HL-60 (cell line): ENCODE results near the gene MRPS25.

ENCODE experiments used
- DNase-seq, 2 experiments: peaks; one replicate each; pipeline ENCODE4 v3.0.0-alpha.2; 2010 to 2020; ENCODE audit warnings: low read depth in 1 of 2, low spot score in 1 of 2
- H3K27ac ChIP-seq: fragments of 250-450 bp; sonication (Bioruptor Pico); replicated peaks from 2 replicates; pipeline ENCODE4 v1.5.1; 2020; ENCODE audit warnings: mild to moderate bottlenecking, moderate library complexity
- H3K27me3 ChIP-seq: fragments of 250-450 bp; sonication (Bioruptor Pico); 2 replicates; pipeline ENCODE4 v1.5.1; 2021; ENCODE audit warnings: mild to moderate bottlenecking, moderate library complexity; ENCODE audit not compliant: insufficient read depth, poor library complexity, severe bottlenecking
- H3K4me3 ChIP-seq: replicated peaks from 2 replicates; pipeline ENCODE4 v1.5.1; 2011; ENCODE audit warnings: mild to moderate bottlenecking, control low read depth, low read length; ENCODE audit not compliant: insufficient read depth
- CTCF ChIP-seq: IDR thresholded peaks from one replicate; pipeline ENCODE4 v1.5.1; 2011; ENCODE audit warnings: low read length, control low read depth, inconsistent platforms; ENCODE audit not compliant: insufficient read depth
- GABPA ChIP-seq: IDR thresholded peaks from 2 replicates; pipeline ENCODE4 v1.6.1; 2012; ENCODE audit warnings: low read depth
- POLR2AphosphoS5 ChIP-seq: IDR thresholded peaks from 2 replicates; pipeline ENCODE4 v1.6.1; 2012; ENCODE audit warnings: low read depth
- REST ChIP-seq: IDR thresholded peaks from 2 replicates; pipeline ENCODE4 v1.6.1; 2012; ENCODE audit warnings: low read depth; ENCODE audit not compliant: insufficient replicate concordance
- SPI1 ChIP-seq: IDR thresholded peaks from 2 replicates; pipeline ENCODE4 v1.6.1; 2012; ENCODE audit warnings: low read depth, mild to moderate bottlenecking, borderline replicate concordance

The MRPS25 gene

DNA sequence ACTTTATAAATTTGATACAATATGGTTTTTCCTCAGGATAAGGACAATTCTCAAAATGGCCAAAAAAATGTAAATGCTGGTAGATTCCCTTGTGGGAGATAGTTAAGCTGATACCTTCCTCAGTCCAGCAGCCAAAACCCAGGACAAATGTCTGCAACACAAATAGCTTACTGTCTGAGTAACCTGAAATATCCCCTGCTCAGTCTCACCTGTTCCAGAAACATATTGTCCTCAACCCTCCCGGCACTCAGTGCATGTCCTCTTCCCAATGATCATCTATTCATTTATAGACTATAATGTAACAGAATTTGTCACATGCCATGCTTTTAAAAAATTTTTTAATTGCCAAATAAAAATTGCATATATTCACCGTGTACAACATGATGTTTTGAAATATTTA is 21.6 kb upstream of the MRPS25 start:
- Histone ChIP-seq H3K27me3 (no peaks in the 10 kb centered on the region), H3K27ac (no peak overlapping the region), H3K4me3 (no peak overlapping the region)
- no peak for DNase-seq
- no peak for TF ChIP-seq POLR2AphosphoS5

DNA sequence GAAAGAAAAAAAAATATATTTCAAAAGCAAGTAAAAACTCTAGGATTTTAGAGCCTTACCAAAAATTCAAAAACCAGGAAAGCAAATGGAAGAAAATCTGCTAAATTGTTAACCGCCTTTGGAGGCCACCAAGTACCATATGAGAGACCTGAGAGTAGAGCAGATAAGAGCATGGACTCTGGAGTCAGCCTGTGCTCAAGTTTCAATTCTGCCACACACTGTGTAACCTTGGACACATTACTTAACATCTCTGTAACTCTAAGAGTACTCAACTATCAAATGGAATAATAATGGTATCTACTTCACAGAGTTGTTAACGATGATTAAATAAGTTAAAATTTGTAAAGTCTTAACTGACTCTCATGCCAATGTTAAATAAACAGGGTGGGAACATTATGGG is 21.1 kb upstream of the MRPS25 start:
- TF ChIP-seq GABPA: no peak
- no peak for TF ChIP-seq REST
- TF ChIP-seq CTCF: no peak
- TF ChIP-seq POLR2AphosphoS5: no peak
- TF ChIP-seq SPI1: no peak
- H3K27me3 ChIP-seq: no peaks in the 10 kb centered on the region
- DNase-seq: no peak
- no peak overlapping the region for H3K27ac ChIP-seq
- no peak overlapping the region for H3K4me3 ChIP-seq

- DNase-seq: no peak
- TF ChIP-seq CTCF (no peak), SPI1 (no peak), REST (no peak), POLR2AphosphoS5 (no peak), GABPA (no peak)
- no peaks in the 10 kb centered on the region for H3K27me3 ChIP-seq
- no peak overlapping the region for H3K4me3 ChIP-seq
- no peak overlapping the region for H3K27ac ChIP-seq
Observed at GRCh38 chr3:15083252-15083651, 18.1 kb upstream of the MRPS25 start.

DNA sequence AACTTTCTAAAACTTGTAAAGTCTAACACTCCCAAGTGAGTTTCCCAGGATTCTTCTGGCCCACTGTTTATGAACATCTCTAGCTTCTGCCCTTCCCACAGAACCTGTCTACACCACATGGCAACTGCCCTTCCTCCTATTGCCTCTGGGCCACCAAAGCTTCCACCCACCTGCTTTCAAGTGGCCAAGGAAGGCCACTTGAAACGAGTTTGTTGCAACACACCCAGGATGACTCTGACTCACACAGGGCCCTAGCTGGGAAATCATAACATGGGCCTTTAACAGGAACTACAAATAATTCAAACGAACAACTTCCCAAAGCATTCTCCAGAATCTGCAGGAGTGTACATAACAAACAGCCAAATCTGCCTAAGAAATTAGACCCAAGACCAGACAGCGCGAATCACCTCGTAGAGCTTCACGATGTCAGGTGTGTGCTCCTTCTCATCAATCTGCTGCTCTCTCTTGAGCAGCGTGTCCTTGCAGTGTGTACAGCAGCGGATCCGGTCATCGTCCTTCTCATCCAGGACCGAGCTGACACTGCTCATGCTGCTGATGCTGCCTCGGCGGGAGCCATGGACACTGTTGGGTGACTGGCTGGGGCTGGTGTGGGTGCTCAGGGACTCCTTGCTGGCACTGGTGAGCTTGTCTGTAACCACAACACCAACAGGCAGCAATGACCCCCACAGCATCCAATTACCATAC is 17.0 kb upstream of the MRPS25 start:
- Histone ChIP-seq H3K27ac (0 out of 2 replicates have a peak overlapping the region, but pooled peaks have one; percentile 14), H3K4me3 (no peak overlapping the region), H3K27me3 (no peaks in the 10 kb centered on the region)
- TF ChIP-seq REST: no peak
- TF ChIP-seq GABPA: no peak
- TF ChIP-seq POLR2AphosphoS5: no peak
- no peak for TF ChIP-seq CTCF
- no peak for TF ChIP-seq SPI1
- DNase-seq: peak; percentile 61 to 62
